IgD-negative memory B cell (primary cell): ENCODE measurements around the gene COG8. TPM values are rescaled to one million over a fixed set of nuclear protein-coding genes. Genes with fewer than 3 reads are reported as not detected.
"Not testable (repeated sequence)": the region's sequence is repeated elsewhere in the genome, so short reads cannot be mapped to it uniquely, and the experiment has no call there.

Experiments
- H3K27ac Mint-ChIP-seq, 3 donors: one replicate each; pipeline ENCODE4 v1.8.0; 2020 to 2022; ENCODE audit warnings: mild to moderate bottlenecking in 3 of 3, mixed read lengths in 3 of 3, moderate library complexity in 1 of 3
- H3K27me3 Mint-ChIP-seq: one replicate; pipeline ENCODE4 v1.8.0; 2021; ENCODE audit warnings: mixed read lengths
- H3K36me3 Mint-ChIP-seq: one replicate; pipeline ENCODE4 v1.8.0; 2020; ENCODE audit warnings: mild to moderate bottlenecking, mixed read lengths
- H3K4me1 Mint-ChIP-seq, 3 donors: one replicate each; pipeline ENCODE4 v1.8.0; 2020 to 2022; ENCODE audit warnings: mixed read lengths in 3 of 3, mild to moderate bottlenecking in 1 of 3
- H3K4me3 Mint-ChIP-seq, 4 donors: one replicate each; pipeline ENCODE4 v1.8.0; 2020 to 2022; ENCODE audit warnings: mild to moderate bottlenecking in 4 of 4, mixed read lengths in 4 of 4, moderate library complexity in 3 of 4
- H3K9me3 Mint-ChIP-seq, 3 donors: one replicate each; pipeline ENCODE4 v1.8.0; 2020 to 2021; ENCODE audit warnings: mixed read lengths in 3 of 3, mild to moderate bottlenecking in 1 of 3
- polyA plus RNA-seq: library from polyadenylated mRNA; unstranded; fragments of 300-500 nt; fragmentation: Illumina TruSeq; gene quantifications from one replicate; pipeline ENCODE4 v1.2.3, GENCODE V29; 2021

COG8 gene
- polyA plus RNA-seq, 1 donor from 2014 or later, result 42.9 TPM

DNA sequence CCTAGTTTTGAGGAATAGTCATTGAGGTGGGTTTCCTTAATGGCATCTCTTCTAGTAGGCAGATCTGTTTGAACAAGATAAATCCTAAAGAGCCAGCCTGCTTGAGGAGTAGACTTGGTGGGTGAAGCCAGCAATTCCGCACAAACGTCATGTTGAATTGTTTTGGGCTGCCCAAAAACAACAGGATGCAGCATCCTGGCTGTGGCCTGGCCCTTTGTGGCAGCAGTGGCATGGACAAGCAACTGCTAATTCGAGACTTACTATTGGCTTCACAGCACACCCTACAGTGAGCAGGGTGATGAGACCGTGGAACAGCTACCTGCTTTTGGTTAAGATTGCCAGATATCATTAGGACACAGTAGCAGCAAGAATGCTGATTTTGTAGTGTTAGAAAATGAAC, 37.5 kb downstream of the COG8 start:
- H3K4me3 Mint-ChIP-seq, result no peak overlapping the region

DNA sequence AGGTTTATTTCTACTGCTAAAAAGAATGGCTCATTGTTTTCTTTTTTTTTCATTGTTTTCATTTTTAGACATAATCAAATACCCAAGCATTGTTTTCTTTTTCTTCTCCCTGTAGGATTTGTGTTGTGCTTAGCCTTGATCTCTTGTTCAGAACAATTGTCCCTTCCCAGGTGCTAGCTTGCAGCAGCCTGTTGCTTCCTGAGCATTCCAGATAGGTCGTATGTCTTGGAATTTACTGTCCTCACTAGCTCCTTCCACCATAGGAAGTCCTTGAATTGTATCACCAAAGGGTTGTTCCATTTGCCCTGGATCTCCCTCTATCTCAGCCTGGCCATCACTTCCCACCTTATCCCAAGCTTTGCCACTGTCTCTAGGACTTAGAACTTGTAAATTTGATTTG, 38.2 kb downstream of the COG8 start:
- Mint-ChIP-seq H3K4me3 (no peak overlapping the region), H3K36me3 (peaks cover 14% of the 10 kb centered on the region), H3K27me3 (no peaks in the 10 kb centered on the region), H3K9me3 (no peaks in the 10 kb centered on the region), H3K27ac (no peak overlapping the region), H3K4me1 (peaks cover 0 to 8% (median 0%) of the 10 kb centered on the region in 3 donors)

More for the DNA sequence above, 37.5 kb downstream of the COG8 start:
- peaks cover 0 to 8% (median 0%) of the 10 kb centered on the region in 3 donors for H3K4me1 Mint-ChIP-seq
- peaks cover 14% of the 10 kb centered on the region for H3K36me3 Mint-ChIP-seq
- H3K27ac Mint-ChIP-seq, result no peak overlapping the region
- H3K27me3 Mint-ChIP-seq, result no peaks in the 10 kb centered on the region
- no peaks in the 10 kb centered on the region for H3K9me3 Mint-ChIP-seq

DNA sequence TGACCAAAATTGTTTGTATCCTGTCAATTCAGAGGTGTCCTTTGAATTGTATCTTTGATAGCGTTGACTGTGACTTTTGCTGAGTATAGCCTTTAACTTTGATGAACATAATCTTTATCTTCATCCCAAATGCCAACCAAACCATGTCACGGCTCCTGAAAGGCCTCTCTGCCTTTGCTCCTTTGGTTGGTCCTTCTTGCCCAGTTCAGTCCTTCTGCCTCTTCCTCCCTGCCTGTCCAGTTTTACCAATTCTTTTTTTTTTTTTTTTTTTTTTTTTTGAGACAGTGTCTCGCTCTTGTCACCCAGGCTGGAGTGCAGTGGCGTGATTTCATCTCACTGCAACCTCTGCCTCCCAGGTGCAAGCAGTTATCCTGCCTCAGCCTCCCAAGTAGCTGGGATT, 41.1 kb downstream of the COG8 start:
- H3K36me3 Mint-ChIP-seq, result peaks cover 12% of the 10 kb centered on the region
- H3K27me3 Mint-ChIP-seq, result no peaks in the 10 kb centered on the region
- no peaks in the 10 kb centered on the region for H3K9me3 Mint-ChIP-seq
- no peak overlapping the region for H3K27ac Mint-ChIP-seq
- H3K4me3 Mint-ChIP-seq, result no peak overlapping the region
- peaks cover 0 to 8% (median 0%) of the 10 kb centered on the region in 3 donors for H3K4me1 Mint-ChIP-seq

DNA sequence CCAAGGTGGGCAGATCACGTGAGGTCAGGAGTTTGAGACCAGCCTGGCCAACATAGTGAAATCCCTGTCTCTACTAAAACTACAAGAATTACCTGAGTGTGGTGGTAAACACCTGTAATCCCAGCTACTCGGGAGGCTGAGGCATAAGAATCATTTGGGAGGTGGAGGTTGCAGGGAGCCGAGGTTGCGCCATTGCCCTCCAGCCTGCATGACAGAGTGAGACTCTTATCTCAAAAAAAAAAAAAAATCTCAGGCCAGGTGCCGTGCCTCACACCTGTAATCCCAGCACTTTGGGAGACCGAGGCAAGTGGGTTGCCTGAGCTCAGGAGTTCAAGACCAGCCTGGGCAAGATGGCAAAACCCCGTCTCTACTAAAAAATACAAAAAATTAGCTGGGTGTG, 42.6 kb downstream of the COG8 start:
- not testable (repeated sequence) for H3K4me1 Mint-ChIP-seq, H3K9me3 Mint-ChIP-seq, H3K27me3 Mint-ChIP-seq, H3K4me3 Mint-ChIP-seq, H3K36me3 Mint-ChIP-seq, H3K27ac Mint-ChIP-seq

DNA sequence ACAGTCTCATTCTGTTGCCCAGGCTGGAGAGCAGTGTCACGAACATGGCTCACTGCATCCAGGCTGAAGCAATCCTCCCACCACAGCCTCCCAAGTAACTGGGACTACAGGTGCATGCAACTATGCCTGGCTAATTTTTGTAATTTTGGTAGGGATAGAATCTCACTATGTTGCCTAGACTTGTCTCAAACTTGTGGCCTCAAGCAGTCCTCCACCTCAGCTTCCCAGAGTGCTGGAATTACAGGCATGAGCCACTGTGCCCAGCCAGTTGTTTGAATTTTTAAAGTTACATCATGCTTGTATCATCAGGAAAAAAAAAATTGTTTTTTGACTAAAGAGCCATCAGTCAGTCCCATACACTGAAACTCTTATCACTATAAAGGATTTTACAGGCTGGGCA, 45.3 kb downstream of the COG8 start:
- Mint-ChIP-seq H3K27ac (no peak overlapping the region), H3K36me3 (peaks cover 2% of the 10 kb centered on the region), H3K9me3 (no peaks in the 10 kb centered on the region), H3K4me1 (peaks cover 0 to 2% (median 0%) of the 10 kb centered on the region in 3 donors), H3K27me3 (no peaks in the 10 kb centered on the region), H3K4me3 (no peak overlapping the region)

DNA sequence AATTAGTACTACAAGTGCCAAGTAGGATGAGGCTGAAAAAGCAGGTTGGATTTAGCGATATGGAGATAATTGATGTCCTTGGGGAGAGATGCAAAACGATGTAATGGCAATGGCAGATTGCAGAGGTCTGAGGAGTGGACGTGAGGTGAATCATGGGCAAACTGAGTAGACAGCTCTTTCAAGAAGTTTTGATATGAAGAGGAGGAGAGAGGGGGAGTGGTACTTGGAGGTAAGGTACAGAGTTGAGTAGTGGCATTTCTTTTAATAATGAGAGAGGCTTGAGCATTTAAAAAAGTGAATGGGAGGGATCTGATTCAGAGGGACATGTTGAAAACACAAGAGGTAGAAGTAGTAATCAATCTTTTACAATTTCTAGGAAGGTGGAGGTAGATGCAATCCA, 46.0 kb downstream of the COG8 start:
- H3K27ac Mint-ChIP-seq, result no peak overlapping the region
- H3K4me3 Mint-ChIP-seq, result no peak overlapping the region
- peaks cover 0 to 2% (median 0%) of the 10 kb centered on the region in 3 donors for H3K4me1 Mint-ChIP-seq

DNA sequence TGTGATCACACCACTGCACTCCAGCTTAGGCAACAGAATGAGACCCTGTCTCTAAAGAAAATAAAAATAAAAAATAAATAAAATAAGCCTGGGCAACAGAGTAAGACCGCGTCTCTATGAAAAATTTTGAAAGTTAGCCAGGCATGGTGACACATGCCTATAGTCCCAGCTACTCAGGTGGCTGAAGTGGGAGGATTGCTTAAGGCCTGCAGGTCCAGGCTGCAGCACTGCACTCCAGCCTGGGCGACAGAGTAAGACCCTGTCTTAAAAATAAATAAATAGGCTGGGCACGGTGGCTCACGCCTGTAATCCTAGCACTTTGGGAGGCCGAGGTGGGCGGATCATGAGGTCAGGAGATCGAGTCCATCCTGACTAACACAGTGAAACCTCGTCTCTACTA, 47.7 kb downstream of the COG8 start:
- not testable (repeated sequence) for H3K27ac Mint-ChIP-seq, H3K9me3 Mint-ChIP-seq, H3K4me1 Mint-ChIP-seq, H3K36me3 Mint-ChIP-seq, H3K4me3 Mint-ChIP-seq, H3K27me3 Mint-ChIP-seq

More for the DNA sequence above, 46.0 kb downstream of the COG8 start:
- Mint-ChIP-seq H3K27me3 (no peaks in the 10 kb centered on the region), H3K9me3 (no peaks in the 10 kb centered on the region), H3K36me3 (no peaks in the 10 kb centered on the region)

DNA sequence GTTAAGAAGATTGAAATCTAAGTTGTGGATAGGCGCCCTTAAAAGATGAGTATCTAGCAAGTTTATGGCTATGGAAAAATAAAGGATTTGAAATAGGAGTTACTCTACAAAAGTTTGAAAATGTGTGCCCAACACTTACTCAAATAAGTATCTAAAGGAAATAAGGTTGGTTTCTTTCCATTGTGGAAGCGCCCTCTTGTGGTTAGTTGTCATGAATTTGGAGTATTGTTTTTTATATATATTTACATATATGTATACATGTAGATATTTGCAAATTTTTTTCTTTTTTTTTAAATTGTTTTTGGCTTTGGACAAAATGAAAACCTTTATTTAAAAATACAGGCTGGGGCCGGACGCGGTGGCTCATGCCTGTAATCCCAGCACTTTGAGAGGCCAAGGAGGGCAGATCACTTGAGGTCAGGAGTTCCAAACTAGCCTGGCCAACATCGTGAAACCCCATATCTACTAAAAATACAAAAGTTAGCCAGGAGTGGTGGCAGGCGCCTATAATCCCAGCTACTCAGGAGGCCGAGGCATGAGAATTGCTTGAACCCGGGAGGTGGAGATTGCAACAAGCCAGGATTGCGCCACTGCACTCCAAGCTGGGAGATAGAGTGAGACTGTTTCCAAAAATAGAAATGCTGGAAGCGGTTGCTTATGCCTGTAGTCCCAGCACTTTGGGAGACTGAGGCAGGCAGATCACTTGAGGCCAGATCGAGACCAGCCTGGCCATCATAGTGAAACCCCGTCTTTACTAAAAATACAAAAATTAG, 52.2 kb downstream of the COG8 start:
- no peaks in the 10 kb centered on the region for H3K36me3 Mint-ChIP-seq
- no peaks in the 10 kb centered on the region for H3K27me3 Mint-ChIP-seq
- H3K27ac Mint-ChIP-seq, result no peak overlapping the region
- H3K9me3 Mint-ChIP-seq, result no peaks in the 10 kb centered on the region
- peaks cover 0 to 2% (median 1%) of the 10 kb centered on the region in 3 donors for H3K4me1 Mint-ChIP-seq
- H3K4me3 Mint-ChIP-seq, result no peak overlapping the region

DNA sequence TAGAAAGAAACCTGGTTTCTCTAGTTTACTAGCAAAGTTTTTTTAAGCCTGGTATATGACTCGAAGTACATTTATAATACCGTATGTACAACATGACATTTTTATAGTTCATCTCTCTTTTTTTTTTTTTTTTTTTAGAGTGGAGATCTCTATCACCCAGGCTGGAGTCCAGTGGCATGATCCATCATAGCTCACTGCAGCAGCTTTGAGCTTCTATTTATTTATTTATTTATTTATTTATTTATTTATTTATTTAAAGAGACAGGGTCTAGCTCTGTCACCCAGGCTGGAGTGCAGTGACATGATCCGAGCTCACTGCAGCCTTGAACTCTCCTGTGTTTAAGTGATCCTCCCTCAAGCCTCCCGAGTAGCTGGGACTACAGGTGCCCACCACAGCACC, 54.1 kb downstream of the COG8 start:
- Mint-ChIP-seq H3K9me3 (no peaks in the 10 kb centered on the region), H3K4me1 (peaks cover 0 to 2% (median 1%) of the 10 kb centered on the region in 3 donors), H3K36me3 (no peaks in the 10 kb centered on the region), H3K4me3 (no peak overlapping the region), H3K27ac (no peak overlapping the region), H3K27me3 (no peaks in the 10 kb centered on the region)

DNA sequence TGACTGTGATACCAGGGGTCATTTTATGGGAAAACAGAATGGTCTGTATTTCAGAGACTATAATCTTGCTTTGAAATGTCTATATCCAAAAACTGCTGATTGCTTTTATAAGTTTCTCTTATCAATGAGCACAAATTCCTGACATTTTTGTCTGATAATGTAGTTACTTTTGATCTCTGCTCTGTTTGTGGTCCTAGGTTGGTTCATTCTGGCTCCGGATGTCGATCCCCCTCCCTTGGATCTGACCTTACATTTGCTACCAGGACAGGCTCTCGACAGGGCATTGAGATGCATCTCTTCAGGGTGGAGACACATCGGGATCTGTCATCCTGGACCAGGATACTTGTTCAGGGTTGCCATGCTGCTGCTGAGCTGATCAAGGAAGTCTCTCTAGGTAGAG, 55.5 kb downstream of the COG8 start:
- H3K9me3 Mint-ChIP-seq, result no peaks in the 10 kb centered on the region
- H3K27ac Mint-ChIP-seq, result no peak overlapping the region
- peaks cover 0 to 2% (median 1%) of the 10 kb centered on the region in 3 donors for H3K4me1 Mint-ChIP-seq
- no peak overlapping the region for H3K4me3 Mint-ChIP-seq
- no peaks in the 10 kb centered on the region for H3K27me3 Mint-ChIP-seq
- H3K36me3 Mint-ChIP-seq, result peaks cover 3% of the 10 kb centered on the region

DNA sequence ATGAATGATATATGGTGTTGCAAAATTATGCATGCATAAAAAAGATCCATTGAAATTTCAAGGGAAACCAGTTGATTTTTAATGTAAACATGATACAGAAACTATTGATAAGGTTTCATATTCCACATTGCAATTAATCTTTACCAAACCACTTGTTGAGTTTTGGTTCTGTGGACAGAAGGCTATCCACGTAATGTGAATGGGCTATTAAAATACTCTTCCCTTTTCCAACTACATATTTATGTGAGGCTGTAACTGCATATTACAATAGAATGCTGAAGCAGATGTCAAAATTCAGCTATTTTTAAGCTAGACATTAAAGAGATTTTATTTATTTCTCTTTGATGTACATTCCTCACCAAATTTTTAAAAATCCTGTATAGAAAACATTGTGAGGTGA, 62.0 kb downstream of the COG8 start:
- H3K9me3 Mint-ChIP-seq, result no peaks in the 10 kb centered on the region
- H3K4me3 Mint-ChIP-seq, result no peak overlapping the region
- no peaks in the 10 kb centered on the region for H3K27me3 Mint-ChIP-seq
- no peak overlapping the region for H3K27ac Mint-ChIP-seq
- H3K4me1 Mint-ChIP-seq, result peaks cover 0 to 1% (median 0%) of the 10 kb centered on the region in 3 donors
- peaks cover 3% of the 10 kb centered on the region for H3K36me3 Mint-ChIP-seq

Other genes with a start within 250 kb of the COG8 start
- gene HAS3, start 233.9 kb downstream of the COG8 start, polyA plus RNA-seq, result 0.09 TPM
- gene CHTF8, start 207.0 kb downstream of the COG8 start, polyA plus RNA-seq, result 184 TPM
- 55.0 TPM for gene UTP4, start 206.9 kb downstream of the COG8 start, polyA plus RNA-seq
- 3.8 TPM for gene SNTB2, start 152.4 kb downstream of the COG8 start, polyA plus RNA-seq
- gene VPS4A, start 28.2 kb downstream of the COG8 start, polyA plus RNA-seq, result 46.3 TPM
- gene PDF, start 9.0 kb downstream of the COG8 start, polyA plus RNA-seq, result 20.1 TPM
- gene NIP7, start 208 bp upstream of the COG8 start, polyA plus RNA-seq, result 22.8 TPM
- gene TMED6, start 12.2 kb upstream of the COG8 start, polyA plus RNA-seq, result not detected
- 50.7 TPM for gene TERF2, start 46.4 kb upstream of the COG8 start, polyA plus RNA-seq
- 98.9 TPM for gene CYB5B, start 85.1 kb upstream of the COG8 start, polyA plus RNA-seq
- 9.5 TPM for gene NFAT5, start 226.4 kb upstream of the COG8 start, polyA plus RNA-seq